ENCODE results near the gene GPANK1. TPM values are rescaled to one million over a fixed set of nuclear protein-coding genes. Genes with fewer than 3 reads are reported as not detected.

Gene GPANK1
- total and polyA plus RNA-seq, 4 donors = 12.7 to 16.6 (median 14.5) TPM

DNA sequence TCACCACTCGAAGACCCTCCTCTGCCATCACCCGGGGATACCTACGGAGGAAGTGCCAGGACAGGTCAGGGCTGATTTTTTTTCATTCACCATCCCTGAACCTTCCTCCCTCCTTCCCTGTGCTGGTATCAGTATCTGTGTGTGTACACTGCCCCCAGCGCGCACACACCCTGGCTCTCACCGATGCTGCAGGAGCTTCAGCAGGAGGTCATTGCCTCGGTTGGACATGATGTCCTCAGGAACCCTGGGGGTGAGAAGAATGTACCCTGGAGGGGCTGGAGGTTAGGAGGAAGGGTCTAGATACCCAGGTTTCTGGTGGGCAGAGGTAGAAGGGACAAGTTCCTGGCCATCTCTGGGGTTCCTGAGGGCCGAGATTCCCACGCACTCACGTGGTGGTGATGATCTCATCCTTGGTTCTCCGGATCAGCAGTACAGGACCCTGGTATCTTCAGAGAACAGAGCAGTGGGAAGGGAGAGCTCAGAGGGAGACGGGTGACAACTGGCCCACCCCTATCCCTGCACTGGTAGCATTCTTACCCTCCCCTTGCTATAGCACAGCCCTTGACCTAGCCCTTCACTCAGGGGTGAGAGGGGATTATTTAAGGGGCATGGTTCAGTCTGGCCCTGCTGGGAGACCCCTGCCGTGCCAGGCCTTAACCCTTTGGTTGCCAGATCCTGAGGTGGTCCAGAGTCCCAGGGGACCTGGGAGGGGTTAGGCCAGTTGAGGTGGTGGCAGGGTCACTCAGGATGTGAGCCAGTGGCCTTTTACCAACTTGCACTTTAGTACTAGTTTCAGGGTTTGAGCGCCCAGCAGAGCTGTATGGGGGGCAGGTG is 23.3 kb upstream of the GPANK1 start:
- Histone ChIP-seq H3K27ac (ENCODE audit: low read depth in 1 of 2, low read length in 1 of 2) (no peak overlapping the region), H3K4me1 (ENCODE audit: control insufficient read depth in 5 of 5, insufficient read depth in 5 of 5, low read length in 5 of 5) (peaks cover 0 to 8% (median 0%) of the 10 kb centered on the region in 5 donors), H3K9ac (ENCODE audit: insufficient read depth in 1 of 2, low read length in 2 of 2) (no peak overlapping the region), H3K27me3 (ENCODE audit: control insufficient read depth in 3 of 3, insufficient read depth in 3 of 3, low read length in 2 of 3) (no peaks in the 10 kb centered on the region), H3K4me3 (no peak overlapping the region), H3K36me3 (ENCODE audit: control insufficient read depth in 4 of 4, insufficient read depth in 4 of 4, low read length in 4 of 4) (peaks cover 17 to 53% (median 26%) of the 10 kb centered on the region in 4 donors), H3K9me3 (ENCODE audit: control insufficient read depth in 4 of 4, insufficient read depth in 3 of 4, low read length in 3 of 4) (no peaks in the 10 kb centered on the region)
- 87 to 89% methylated on average over 14 of the region's 14 CpGs for WGBS, 2 donors
- DNase-seq (no peak), ATAC-seq (ENCODE audit: insufficient read depth, low FRiP score) (no peak)
- TF ChIP-seq, protein P1, sequence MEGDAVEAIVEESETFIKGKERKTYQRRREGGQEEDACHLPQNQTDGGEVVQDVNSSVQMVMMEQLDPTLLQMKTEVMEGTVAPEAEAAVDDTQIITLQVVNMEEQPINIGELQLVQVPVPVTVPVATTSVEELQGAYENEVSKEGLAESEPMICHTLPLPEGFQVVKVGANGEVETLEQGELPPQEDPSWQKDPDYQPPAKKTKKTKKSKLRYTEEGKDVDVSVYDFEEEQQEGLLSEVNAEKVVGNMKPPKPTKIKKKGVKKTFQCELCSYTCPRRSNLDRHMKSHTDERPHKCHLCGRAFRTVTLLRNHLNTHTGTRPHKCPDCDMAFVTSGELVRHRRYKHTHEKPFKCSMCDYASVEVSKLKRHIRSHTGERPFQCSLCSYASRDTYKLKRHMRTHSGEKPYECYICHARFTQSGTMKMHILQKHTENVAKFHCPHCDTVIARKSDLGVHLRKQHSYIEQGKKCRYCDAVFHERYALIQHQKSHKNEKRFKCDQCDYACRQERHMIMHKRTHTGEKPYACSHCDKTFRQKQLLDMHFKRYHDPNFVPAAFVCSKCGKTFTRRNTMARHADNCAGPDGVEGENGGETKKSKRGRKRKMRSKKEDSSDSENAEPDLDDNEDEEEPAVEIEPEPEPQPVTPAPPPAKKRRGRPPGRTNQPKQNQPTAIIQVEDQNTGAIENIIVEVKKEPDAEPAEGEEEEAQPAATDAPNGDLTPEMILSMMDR (IDR thresholded peaks at IDR 0.05; ENCODE audit: control extremely low read depth, extremely low read depth) = no peak

DNA sequence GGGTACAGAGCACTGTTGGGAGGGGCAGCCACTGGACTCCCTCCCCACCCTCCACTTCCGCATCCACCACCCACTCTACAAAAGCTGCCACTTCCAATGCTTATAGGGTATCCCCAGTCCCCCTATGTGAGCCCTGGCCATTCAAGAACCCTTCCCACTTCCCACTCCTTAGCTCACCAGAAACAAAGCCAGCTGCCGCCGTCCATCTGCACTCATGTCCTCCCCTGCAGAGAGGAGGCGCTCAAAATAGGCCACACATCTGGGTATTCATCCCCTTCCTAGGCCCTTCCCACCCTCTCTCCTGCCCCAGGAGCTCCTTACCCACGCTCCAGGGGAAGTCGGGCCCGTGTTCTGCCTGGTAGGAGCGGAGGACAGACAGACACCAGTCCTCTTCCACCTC is 22.5 kb upstream of the GPANK1 start:
- Histone ChIP-seq H3K4me3 (no peak overlapping the region), H3K27me3 (ENCODE audit: control insufficient read depth in 3 of 3, insufficient read depth in 3 of 3, low read length in 2 of 3) (no peaks in the 10 kb centered on the region), H3K27ac (ENCODE audit: low read depth in 1 of 2, low read length in 1 of 2) (no peak overlapping the region), H3K36me3 (ENCODE audit: control insufficient read depth in 4 of 4, insufficient read depth in 4 of 4, low read length in 4 of 4) (peaks cover 9 to 47% (median 23%) of the 10 kb centered on the region in 4 donors), H3K9ac (ENCODE audit: insufficient read depth in 1 of 2, low read length in 2 of 2) (no peak overlapping the region), H3K9me3 (ENCODE audit: control insufficient read depth in 4 of 4, insufficient read depth in 3 of 4, low read length in 3 of 4) (no peaks in the 10 kb centered on the region), H3K4me1 (ENCODE audit: control insufficient read depth in 5 of 5, insufficient read depth in 5 of 5, low read length in 5 of 5) (peaks cover 0 to 8% (median 0%) of the 10 kb centered on the region in 5 donors)
- ATAC-seq (ENCODE audit: insufficient read depth, low FRiP score) (no peak), DNase-seq (no peak)
- WGBS, 2 donors = 89 to 95% methylated on average over 8 of the region's 8 CpGs
- TF ChIP-seq, protein P1 (IDR thresholded peaks at IDR 0.05; ENCODE audit: control extremely low read depth, extremely low read depth) = no peak

DNA sequence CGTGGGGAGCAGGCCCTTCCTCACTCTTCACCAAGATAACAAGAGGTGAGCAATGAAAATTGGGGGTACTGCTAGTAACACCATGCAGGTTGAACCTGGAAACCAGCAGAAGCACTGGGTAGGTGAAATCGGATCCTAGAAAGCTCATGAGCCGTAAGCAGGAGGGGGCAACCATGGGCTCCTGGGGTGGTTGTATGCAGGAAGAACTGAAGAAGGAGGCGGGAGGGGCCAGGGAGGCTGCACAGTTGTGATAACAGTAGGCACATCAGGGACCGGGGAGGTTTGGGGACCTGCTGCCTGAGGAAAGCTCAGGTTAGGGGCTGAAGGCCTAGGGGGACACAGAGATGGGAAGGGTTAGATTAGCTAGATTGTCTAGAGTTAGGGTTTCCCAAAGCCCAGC is 21.7 kb upstream of the GPANK1 start:
- Histone ChIP-seq H3K4me3 (no peak overlapping the region), H3K9ac (ENCODE audit: insufficient read depth in 1 of 2, low read length in 2 of 2) (no peak overlapping the region), H3K36me3 (ENCODE audit: control insufficient read depth in 4 of 4, insufficient read depth in 4 of 4, low read length in 4 of 4) (peaks cover 8 to 43% (median 23%) of the 10 kb centered on the region in 4 donors), H3K4me1 (ENCODE audit: control insufficient read depth in 5 of 5, insufficient read depth in 5 of 5, low read length in 5 of 5) (peaks cover 0 to 11% (median 0%) of the 10 kb centered on the region in 5 donors), H3K9me3 (ENCODE audit: control insufficient read depth in 4 of 4, insufficient read depth in 3 of 4, low read length in 3 of 4) (no peaks in the 10 kb centered on the region), H3K27ac (ENCODE audit: low read depth in 1 of 2, low read length in 1 of 2) (no peak overlapping the region), H3K27me3 (ENCODE audit: control insufficient read depth in 3 of 3, insufficient read depth in 3 of 3, low read length in 2 of 3) (no peaks in the 10 kb centered on the region)
- WGBS, 2 donors = 86 to 88% methylated on average over 5 of the region's 5 CpGs
- TF ChIP-seq, protein P1 (IDR thresholded peaks at IDR 0.05; ENCODE audit: control extremely low read depth, extremely low read depth) = no peak
- ATAC-seq (ENCODE audit: insufficient read depth, low FRiP score) (no peak), DNase-seq (no peak)

Data from lung (tissue), 12 donors.